HEK293 (cell line): Measurements from ENCODE around the gene RPL10A.
A peak's percentile ranks its signal among the peaks of the same experiment; 100 is the strongest.

Source experiments
- CTCF ChIA-PET: fragments of 350-600 bp; formaldehyde crosslinking; extraction: SDS; loops from one replicate; lab custom pipeline; 2021; ENCODE audit warnings: antibody characterized with exemption; lab: Yijun Ruan, JAX
- POLR2A ChIA-PET: fragments of 300-600 bp; formaldehyde crosslinking; extraction: SDS; loops from one replicate; lab custom pipeline; 2020; ENCODE audit warnings: antibody characterized with exemption, inconsistent platforms; lab: Yijun Ruan, JAX
- H3K27ac ChIP-seq: fragments of 200-500 bp; sonication (Bioruptor generic); 2 replicates; pipeline ENCODE4 v1.5.1; 2014; ENCODE audit warnings: low read depth, low read length, control low read depth, inconsistent platforms; ENCODE audit errors: extremely low read depth
- H3K36me3 ChIP-seq, 2 experiments: fragments of 200-500 bp in 1 of 2; sonication (Bioruptor generic) in 1 of 2; 1 replicate in 1 of 2; 2 replicates in 1 of 2; pipeline ENCODE4 v1.5.1; 2014 to 2017; ENCODE audit warnings: inconsistent platforms in 2 of 2, low read length in 2 of 2; ENCODE audit not compliant: control insufficient read depth in 2 of 2, insufficient read depth in 1 of 2
- H3K4me1 ChIP-seq: fragments of 200-500 bp; sonication (Bioruptor generic); 2 replicates; pipeline ENCODE4 v1.5.1; 2014; ENCODE audit warnings: mild to moderate bottlenecking, low read length, inconsistent platforms; ENCODE audit not compliant: control insufficient read depth, insufficient read depth
- H3K4me3 ChIP-seq: 2 replicates; pipeline ENCODE4 v1.5.1; 2011; ENCODE audit warnings: low read depth, mild to moderate bottlenecking, control low read depth, low read length, moderate library complexity
- H3K9me3 ChIP-seq: fragments of 200-500 bp; sonication (Bioruptor generic); 2 replicates; pipeline ENCODE4 v1.5.1; 2014; ENCODE audit warnings: low read depth, low read length, inconsistent platforms; ENCODE audit not compliant: control insufficient read depth, insufficient read depth
- ATF2 ChIP-seq: fragments of 450-650 bp; formaldehyde crosslinking; IDR thresholded peaks from 2 replicates; pipeline ENCODE4 v1.5.1; 2016; ENCODE audit warnings: missing biosample characterization, missing genetic modification characterization, low read depth
- GLIS1 ChIP-seq: fragments of 450-650 bp; formaldehyde crosslinking; IDR thresholded peaks from 2 replicates; pipeline ENCODE4 v1.5.1; 2016; ENCODE audit warnings: missing biosample characterization, missing genetic modification characterization
- RBAK ChIP-seq: fragments of 450-650 bp; formaldehyde crosslinking; IDR thresholded peaks from 2 replicates; pipeline ENCODE4 v1.5.1; 2016; ENCODE audit warnings: missing biosample characterization, missing genetic modification characterization
- SCRT2 ChIP-seq: fragments of 450-650 bp; formaldehyde crosslinking; IDR thresholded peaks from 2 replicates; pipeline ENCODE4 v1.5.1; 2016; ENCODE audit warnings: missing biosample characterization, missing genetic modification characterization
- ZBTB48 ChIP-seq: fragments of 450-650 bp; formaldehyde crosslinking; IDR thresholded peaks from 2 replicates; pipeline ENCODE4 v1.5.1; 2016; ENCODE audit warnings: missing biosample characterization, missing genetic modification characterization
- ZFHX2 ChIP-seq: fragments of 450-650 bp; formaldehyde crosslinking; conservative IDR thresholded peaks from 2 replicates; pipeline ENCODE4 v1.5.1; 2016; ENCODE audit warnings: missing biosample characterization, missing genetic modification characterization
- ZNF132 ChIP-seq: fragments of 450-650 bp; formaldehyde crosslinking; IDR thresholded peaks from 2 replicates; pipeline ENCODE4 v1.5.1; 2017; ENCODE audit warnings: missing biosample characterization, missing genetic modification characterization, borderline replicate concordance
- ZNF184 ChIP-seq: fragments of 450-650 bp; IDR thresholded peaks from 2 replicates; pipeline ENCODE4 v1.5.1; 2018; ENCODE audit warnings: missing biosample characterization, mild to moderate bottlenecking, missing genetic modification characterization
- ZNF26 ChIP-seq: fragments of 450-650 bp; formaldehyde crosslinking; IDR thresholded peaks from 2 replicates; pipeline ENCODE4 v1.5.1; 2016; ENCODE audit warnings: missing biosample characterization, missing genetic modification characterization
- ZNF544 ChIP-seq: fragments of 450-650 bp; formaldehyde crosslinking; IDR thresholded peaks from 2 replicates; pipeline ENCODE4 v1.5.0; 2017; ENCODE audit warnings: missing biosample characterization, missing genetic modification characterization
- ZNF561 ChIP-seq: fragments of 450-650 bp; IDR thresholded peaks from 2 replicates; pipeline ENCODE4 v1.5.1; 2018; ENCODE audit warnings: missing biosample characterization, missing genetic modification characterization, borderline replicate concordance
- ZNF670 ChIP-seq: fragments of 450-650 bp; formaldehyde crosslinking; IDR thresholded peaks from 2 replicates; pipeline ENCODE4 v1.5.1; 2016; ENCODE audit warnings: missing biosample characterization, missing genetic modification characterization, low read depth
- ZNF768 ChIP-seq: fragments of 450-650 bp; formaldehyde crosslinking; IDR thresholded peaks from 2 replicates; pipeline ENCODE4 v1.5.1; 2018; ENCODE audit warnings: missing biosample characterization, mild to moderate bottlenecking, missing genetic modification characterization
- ZSCAN4 ChIP-seq: fragments of 450-650 bp; formaldehyde crosslinking; IDR thresholded peaks from 2 replicates; pipeline ENCODE4 v1.5.1; 2017; ENCODE audit warnings: missing biosample characterization, missing genetic modification characterization

Gene RPL10A

GRCh38 chr6:35480176-35480575 is 12.0 kb downstream of the RPL10A start:
- no peaks in the 10 kb centered on the region for H3K9me3 ChIP-seq
- TF ChIP-seq ZNF132 (tag by site-specific recombination): no peak
- no peak for TF ChIP-seq ZNF544
- TF ChIP-seq ZNF184 (tag by site-specific recombination): no peak
- TF ChIP-seq ZNF26 (tag by site-specific recombination): no peak
- TF ChIP-seq ZSCAN4 (tag by site-specific recombination): no peak
- TF ChIP-seq ATF2 (tag by site-specific recombination): no peak
- TF ChIP-seq ZNF561: no peak
- TF ChIP-seq, all 188 proteins: peak for 0
- ChIA-PET CTCF (no interaction called here), POLR2A (interaction anchor here (0.9 to 15.4 kb wide), 4 partner anchors 8 to 17 kb away, joined by 3 to 198 read pairs (median 4); partner anchors contain the start of genes RPL10A and TEAD3)
- H3K36me3 ChIP-seq: peaks cover 0 to 37% of the 10 kb centered on the region in 2 experiments; a peak in 1 of 3 replicates
- no peak overlapping the region for H3K4me3 ChIP-seq
- H3K27ac ChIP-seq: no peak overlapping the region
- H3K4me1 ChIP-seq: no peaks in the 10 kb centered on the region

GRCh38 chr6:35481226-35481625 is 13.0 kb downstream of the RPL10A start:
- Histone ChIP-seq H3K4me1 (no peaks in the 10 kb centered on the region), H3K4me3 (no peak overlapping the region), H3K36me3 (peaks cover 0 to 31% of the 10 kb centered on the region in 2 experiments; a peak in 1 of 3 replicates), H3K9me3 (no peaks in the 10 kb centered on the region), H3K27ac (no peak overlapping the region)
- TF ChIP-seq SCRT2: no peak
- TF ChIP-seq RBAK (tag by site-specific recombination): no peak
- no peak for TF ChIP-seq ZNF768 (tag by site-specific recombination)
- peak; percentile 55 for TF ChIP-seq GLIS1 (tag by site-specific recombination)
- no peak for TF ChIP-seq ZSCAN4 (tag by site-specific recombination)
- CTCF ChIA-PET: interaction anchor here (0.8 to 0.9 kb wide), 2 partner anchors 14 to 640 kb away, joined by 3 read pairs; no protein-coding TSS in a partner anchor
- POLR2A ChIA-PET: interaction anchor here (1.5 to 15.4 kb wide), 2 partner anchors 9 to 16 kb away, joined by 4 to 198 read pairs; partner anchors contain the start of genes RPL10A and TEAD3

- ChIA-PET CTCF (interaction anchor here (0.8 to 1.4 kb wide), 3 partner anchors 10 to 38 kb away, joined by 3 to 5 read pairs (median 3); no protein-coding TSS in a partner anchor), POLR2A (interaction anchor here (15.4 kb wide), 1 partner anchor 11 kb away, joined by 198 read pairs; the partner anchor contains the start of gene RPL10A)
- Histone ChIP-seq H3K4me1 (no peaks in the 10 kb centered on the region; the same call in 1 of the 2 replicates), H3K4me3 (no peak overlapping the region), H3K9me3 (no peaks in the 10 kb centered on the region), H3K36me3 (peaks cover 0 to 29% of the 10 kb centered on the region in 2 experiments; a peak in 1 of 3 replicates), H3K27ac (no peak overlapping the region)
- TF ChIP-seq ZNF670 (tag by site-specific recombination): no peak
- peak; percentile 26; the same call in 1 of the 2 replicates for TF ChIP-seq ZFHX2 (tag by site-specific recombination)
- TF ChIP-seq ZBTB48 (tag by site-specific recombination): peak; percentile 37; the same call in 1 of the 2 replicates
Measured at GRCh38 chr6:35483062-35483461, 14.9 kb downstream of the RPL10A start.
